Endothelial cell of umbilical vein (primary cell): ENCODE data around the gene OSBPL10. TPM values are rescaled to one million over a fixed set of nuclear protein-coding genes. Genes with fewer than 3 reads are reported as not detected.

ENCODE experiments used
- BruUV-seq: library from RNA; stranded (reverse); fragments of 400-500 nt; replicated peaks from 2 replicates; lab custom pipeline; 2021; lab: Mats Ljungman, UMichigan
- CTCF ChIA-PET: fragments of 300-600, 350-600 bp; sonication (Branson Sonifier 250); formaldehyde crosslinking; loops from one replicate; lab custom pipeline; 2021; ENCODE audit warnings: antibody characterized with exemption, inconsistent platforms; lab: Charles Lee
- POLR2A ChIA-PET: fragments of 300-600, 350-600 bp; sonication (Branson Sonifier 250); formaldehyde crosslinking; loops from one replicate; lab custom pipeline; 2021; ENCODE audit warnings: antibody characterized with exemption, inconsistent platforms; lab: Charles Lee
- DNase-seq: peaks from one replicate; pipeline ENCODE4 v3.0.0-alpha.2; 2011; ENCODE audit warnings: low read depth, low spot score
- FAIRE-seq: peaks from 2 replicates; lab custom pipeline; 2011; peaks lifted over from hg19 to GRCh38; lab: Jason Lieb, UNC
- H2AFZ ChIP-seq: 2 replicates; pipeline ENCODE4 v1.6.0; 2012; ENCODE audit warnings: low read depth, low read length, control low read depth, inconsistent platforms
- H3K27ac ChIP-seq: 2 replicates; pipeline ENCODE4 v1.5.1; 2011; ENCODE audit warnings: low read depth, mild to moderate bottlenecking, control low read depth, low read length, moderate library complexity; ENCODE audit not compliant: insufficient read depth
- H3K27me3 ChIP-seq, 2 experiments: 2 replicates each; pipeline versions ENCODE4 v1.6.0 to v1.6.1; 2011; ENCODE audit warnings: low read length in 2 of 2, mixed read lengths in 1 of 2; ENCODE audit not compliant: control insufficient read depth in 2 of 2, insufficient read depth in 2 of 2
- H3K36me3 ChIP-seq, 2 experiments: 2 replicates in 1 of 2; 3 replicates in 1 of 2; pipeline ENCODE4 v1.5.1; 2011; ENCODE audit warnings: low read length in 2 of 2, mild to moderate bottlenecking in 1 of 2, moderate library complexity in 1 of 2; ENCODE audit not compliant: control insufficient read depth in 2 of 2, insufficient read depth in 2 of 2; ENCODE audit errors: extremely low read depth in 1 of 2
- H3K4me1 ChIP-seq: 3 replicates; pipeline ENCODE4 v1.5.1; 2011; ENCODE audit warnings: mild to moderate bottlenecking, low read length; ENCODE audit not compliant: control insufficient read depth, insufficient read depth; ENCODE audit errors: extremely low read depth
- H3K4me2 ChIP-seq: 2 replicates; pipeline ENCODE4 v1.6.1; 2011; ENCODE audit warnings: low read length, control low read depth, mixed read lengths; ENCODE audit not compliant: insufficient read depth
- H3K4me3 ChIP-seq, 3 experiments: fragments of 200-600 bp in 1 of 3; sonication (generic), shearing (Covaris generic) in 1 of 3; replicated peaks in 1 of 3; 2 replicates each; pipeline ENCODE4 v1.5.1; 2011 to 2016; ENCODE audit warnings: control low read depth in 3 of 3, low read length in 3 of 3, mild to moderate bottlenecking in 2 of 3, inconsistent platforms in 1 of 3, low read depth in 1 of 3, moderate library complexity in 1 of 3; ENCODE audit not compliant: insufficient read depth in 1 of 3
- H3K79me2 ChIP-seq: 2 replicates; pipeline ENCODE4 v1.6.0; 2012; ENCODE audit warnings: low read length, inconsistent platforms; ENCODE audit not compliant: control insufficient read depth, insufficient read depth
- H3K9ac ChIP-seq: replicated peaks from 2 replicates; pipeline ENCODE3; 2011; ENCODE audit warnings: low read length, control low read depth; ENCODE audit not compliant: insufficient read depth; ENCODE audit errors: extremely low read depth
- H3K9me1 ChIP-seq: replicated peaks from 3 replicates; pipeline ENCODE4 v1.6.0; 2011; ENCODE audit warnings: mild to moderate bottlenecking, low read length; ENCODE audit not compliant: control insufficient read depth, insufficient read depth; ENCODE audit errors: extremely low read depth
- H3K9me3 ChIP-seq: replicated peaks from 2 replicates; pipeline ENCODE4 v1.5.1; 2012; ENCODE audit warnings: low read length, inconsistent platforms; ENCODE audit not compliant: control insufficient read depth, insufficient read depth
- H4K20me1 ChIP-seq: replicated peaks from 2 replicates; pipeline ENCODE3; 2011; ENCODE audit warnings: mild to moderate bottlenecking, low read length; ENCODE audit not compliant: control insufficient read depth, insufficient read depth; ENCODE audit errors: extremely low read depth
- CTCF ChIP-seq, 2 donors: IDR thresholded peaks; 1 replicate in 1 of 2; 2 replicates in 1 of 2; pipeline ENCODE4 v1.5.1; 2011; ENCODE audit warnings: low read length in 2 of 2, mild to moderate bottlenecking in 2 of 2, moderate library complexity in 2 of 2, control low read depth in 1 of 2, inconsistent platforms in 1 of 2, low read depth in 1 of 2; ENCODE audit not compliant: insufficient read depth in 1 of 2; ENCODE audit errors: extremely low read depth in 1 of 2
- EZH2 ChIP-seq: IDR thresholded peaks from 2 replicates; pipeline ENCODE4 v1.6.1; 2012; ENCODE audit warnings: borderline replicate concordance, low read depth, mild to moderate bottlenecking, moderate library complexity, low read length, inconsistent platforms; ENCODE audit not compliant: severe bottlenecking
- FOS ChIP-seq: IDR thresholded peaks from 2 replicates; pipeline ENCODE4 v1.6.1; 2011; ENCODE audit warnings: mild to moderate bottlenecking, low read length, moderate library complexity, borderline replicate concordance; ENCODE audit not compliant: insufficient read depth
- GATA2 ChIP-seq: IDR thresholded peaks from 2 replicates; pipeline ENCODE4 v1.7.0; 2011; ENCODE audit warnings: low read depth, mild to moderate bottlenecking, moderate library complexity, mixed read lengths, low read length; ENCODE audit not compliant: insufficient read length, insufficient read depth
- JUN ChIP-seq: IDR thresholded peaks from 2 replicates; pipeline ENCODE4 v1.6.1; 2011; ENCODE audit warnings: borderline replicate concordance, low read depth; ENCODE audit not compliant: insufficient read length, insufficient read depth
- MAX ChIP-seq: IDR thresholded peaks from 2 replicates; pipeline ENCODE4 v1.6.1; 2011; ENCODE audit not compliant: insufficient read depth, insufficient read length
- POLR2A ChIP-seq: IDR thresholded peaks from 2 replicates; pipeline ENCODE4 v1.6.1; 2012; ENCODE audit warnings: low read depth, mild to moderate bottlenecking, control low read depth, low read length
- POLR2AphosphoS5 ChIP-seq: IDR thresholded peaks from 2 replicates; pipeline ENCODE4 v1.6.1; 2012; ENCODE audit warnings: low read depth, mild to moderate bottlenecking, control low read depth, low read length, moderate library complexity; ENCODE audit not compliant: insufficient read depth
- dilution Hi-C: fragments of 300-500 bp; cut with MboI; formaldehyde crosslinking; loops from one replicate; pipeline ENCODE4 v1.15.0; 2019; ENCODE audit warnings: low sequenced_read_pairs; ENCODE audit not compliant: extremely low pct_ligation_motif_present
- intact Hi-C: fragments of 100-400 bp; cut with micrococcal nuclease; formaldehyde crosslinking; loops from one replicate; pipeline ENCODE4 v1.10.0; 2022
- polyA plus RNA-seq, 4 experiments: library from polyadenylated mRNA; depleted of rRNA in 3 of 4; stranded (reverse) in 3 of 4; unstranded in 1 of 4; fragments of >200 nt; gene quantifications; 2 replicates each; pipeline versions ENCODE4 v1.2.1 to v1.2.3, GENCODE V29; 2011 to 2012; ENCODE audit warnings: missing spikeins in 1 of 4
- total RNA-seq: library from RNA; stranded (reverse); gene quantifications from 2 replicates; pipeline ENCODE4 v1.2.3, GENCODE V29; 2021

OSBPL10 gene
- total and polyA plus RNA-seq, 2 donors (not counting 3 experiments of a cell fraction or from before 2014, with no cell fraction given) = 10.8 to 47.6 TPM

DNA sequence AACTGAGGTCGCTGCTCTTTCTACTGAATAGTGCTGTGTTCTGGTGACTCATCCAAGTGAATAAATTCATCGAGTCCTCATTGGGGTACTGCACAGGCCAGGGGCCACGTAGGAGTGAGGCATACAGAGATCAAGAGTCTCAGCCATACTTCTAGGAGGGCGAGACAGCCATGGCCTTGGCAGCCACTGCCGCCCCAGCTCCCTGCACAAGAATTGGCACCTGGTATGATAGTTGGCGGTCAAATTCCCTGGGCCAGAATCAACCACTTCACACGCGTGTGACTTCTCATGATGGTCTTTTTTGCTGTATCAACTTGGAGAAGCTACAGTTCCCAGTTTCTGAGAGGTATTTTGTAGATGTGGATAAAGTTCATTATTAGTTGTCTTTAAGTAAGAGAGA, 161.6 kb downstream of the OSBPL10 start:
- Histone ChIP-seq H3K27ac (no peak overlapping the region), H3K4me3 (no peak overlapping the region), H3K36me3 (no peaks in the 10 kb centered on the region), H3K79me2 (no peaks in the 10 kb centered on the region), H3K4me1 (no peaks in the 10 kb centered on the region), H3K4me2 (no peak overlapping the region), H2AFZ (no peak overlapping the region), H3K9me3 (no peaks in the 10 kb centered on the region), H3K9ac (no peak overlapping the region), H4K20me1 (no peaks in the 10 kb centered on the region), H3K27me3 (no peaks in the 10 kb centered on the region), H3K9me1 (no peaks in the 10 kb centered on the region)
- DNase-seq (no peak), FAIRE-seq (no peak)
- dilution Hi-C loops (no loop called here), intact Hi-C loops (no loop called here)
- ChIA-PET POLR2A (no interaction called here), CTCF (no interaction called here)
- BruUV-seq = no TSS peak
- no peak for TF ChIP-seq MAX
- no peak for TF ChIP-seq CTCF (IDR thresholded peaks at IDR 0.05; ENCODE audit: extremely low read depth in 1 of 2, insufficient read depth in 1 of 2, low read depth in 1 of 2, low read length in 2 of 2)
- no peak for TF ChIP-seq POLR2A
- TF ChIP-seq POLR2AphosphoS5 = no peak
- TF ChIP-seq EZH2 = no peak
- no peak for TF ChIP-seq FOS
- no peak for TF ChIP-seq GATA2
- no peak for TF ChIP-seq JUN
